ENCODE data around the gene CHD1L. TPM values are rescaled to one million over a fixed set of nuclear protein-coding genes. Genes with fewer than 3 reads are reported as not detected.

CHD1L gene
- total and polyA plus RNA-seq, 9 donors: 8.5 to 30.9 (median 16.8) TPM

DNA sequence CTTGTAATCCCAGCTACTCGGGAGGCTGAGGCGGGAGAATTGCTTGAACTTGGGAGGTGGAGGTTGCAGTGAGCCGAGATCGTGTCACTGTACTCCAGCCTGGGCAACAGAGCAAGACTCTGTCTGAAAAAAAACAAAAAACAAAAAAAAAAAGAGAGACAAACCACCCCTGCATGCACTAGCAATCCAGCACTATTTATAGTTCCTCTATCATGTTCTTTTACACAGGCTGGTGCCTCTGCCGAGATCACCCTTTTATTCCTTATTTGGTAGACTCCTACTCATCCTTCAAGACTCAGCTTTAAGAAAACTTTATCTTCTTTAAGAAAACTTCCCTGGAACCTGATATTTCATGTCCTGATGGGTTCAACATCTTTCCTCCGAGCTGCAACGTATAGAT is 28.2 kb upstream of the CHD1L start:
- intact Hi-C loops (cut with DNase I): no loop called here
- 57 to 59% (median 57%) methylated on average over 7 of the region's 7 CpGs for WGBS, 3 donors

DNA sequence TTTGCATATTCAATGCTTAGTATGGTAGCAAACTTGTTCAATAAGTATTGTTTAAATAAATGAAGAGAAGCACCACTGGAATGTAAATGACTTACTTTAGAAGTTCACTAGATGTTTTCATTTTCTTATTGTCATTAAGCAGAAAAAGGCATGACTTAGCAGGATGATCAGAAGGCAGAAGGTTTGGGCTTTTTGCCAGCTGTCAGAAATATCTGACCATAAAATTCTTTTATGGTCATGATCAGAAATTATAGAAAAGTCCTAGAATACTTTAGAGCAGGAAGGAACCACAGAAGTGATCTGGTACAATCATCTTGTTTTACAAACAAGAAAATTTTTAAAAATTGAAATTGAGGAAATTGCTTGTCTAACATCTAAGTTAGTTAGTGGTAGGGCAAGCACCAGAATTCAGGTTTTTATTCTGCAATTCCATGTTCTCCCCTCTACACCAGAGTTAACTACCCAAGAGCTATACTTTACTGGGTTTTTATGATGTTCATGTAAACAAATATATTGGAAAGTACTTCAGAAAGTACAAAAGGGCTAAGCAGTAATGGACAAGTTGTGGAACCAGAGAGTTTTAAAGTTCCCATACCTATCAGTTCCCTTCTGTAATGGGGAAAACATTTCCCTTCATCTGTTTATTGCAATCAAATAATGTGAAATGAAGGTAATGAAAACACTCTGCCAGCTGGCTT is 27.5 kb upstream of the CHD1L start:
- Histone ChIP-seq H3K27me3 (no peaks in the 10 kb centered on the region), H3K4me3 (no peak overlapping the region), H3K36me3 (no peaks in the 10 kb centered on the region), H3K4me1 (ENCODE audit: insufficient read depth) (no peaks in the 10 kb centered on the region), H3K9me3 (no peaks in the 10 kb centered on the region), H3K27ac (no peak overlapping the region)
- no peak for DNase-seq
- intact Hi-C loops (cut with DNase I): no loop called here
- TF ChIP-seq EP300 (IDR thresholded peaks at IDR 0.05) (no peak), POLR2A (IDR thresholded peaks at IDR 0.05) (no peak), CTCF (IDR thresholded peaks at IDR 0.05) (no peak)

More for the DNA sequence above, 28.2 kb upstream of the CHD1L start:
- TF ChIP-seq POLR2A (IDR thresholded peaks at IDR 0.05) (no peak), EP300 (IDR thresholded peaks at IDR 0.05) (no peak), CTCF (IDR thresholded peaks at IDR 0.05) (no peak)
- H3K36me3 ChIP-seq: no peaks in the 10 kb centered on the region
- no peaks in the 10 kb centered on the region for H3K27me3 ChIP-seq
- H3K9me3 ChIP-seq: no peaks in the 10 kb centered on the region
- no peak overlapping the region for H3K4me3 ChIP-seq
- DNase-seq: no peak
- H3K4me1 ChIP-seq (ENCODE audit: insufficient read depth): no peaks in the 10 kb centered on the region
- H3K27ac ChIP-seq: no peak overlapping the region

GRCh38 chr1:147215540-147215916 is 27.0 kb upstream of the CHD1L start:
- TF ChIP-seq EP300 (IDR thresholded peaks at IDR 0.05) (no peak), CTCF (IDR thresholded peaks at IDR 0.05) (no peak), POLR2A (IDR thresholded peaks at IDR 0.05) (no peak)
- no peak overlapping the region for H3K27ac ChIP-seq
- no peaks in the 10 kb centered on the region for H3K36me3 ChIP-seq
- DNase-seq: no peak
- H3K4me3 ChIP-seq: no peak overlapping the region
- no peaks in the 10 kb centered on the region for H3K9me3 ChIP-seq
- no peaks in the 10 kb centered on the region for H3K27me3 ChIP-seq
- intact Hi-C loops (cut with DNase I): no loop called here
- H3K4me1 ChIP-seq (ENCODE audit: insufficient read depth): no peaks in the 10 kb centered on the region
- 13 to 43% (median 25%) methylated on average over 2 of the region's 2 CpGs for WGBS, 3 donors

- Histone ChIP-seq H3K27ac (no peak overlapping the region), H3K27me3 (no peaks in the 10 kb centered on the region), H3K4me3 (no peak overlapping the region), H3K9me3 (no peaks in the 10 kb centered on the region), H3K36me3 (no peaks in the 10 kb centered on the region), H3K4me1 (ENCODE audit: insufficient read depth) (no peaks in the 10 kb centered on the region)
- no peak for TF ChIP-seq CTCF (IDR thresholded peaks at IDR 0.05)
- no peak for TF ChIP-seq POLR2A (IDR thresholded peaks at IDR 0.05)
- TF ChIP-seq EP300 (IDR thresholded peaks at IDR 0.05): no peak
- WGBS, 3 donors: 74 to 92% (median 92%) methylated on average over 3 of the region's 3 CpGs
- no peak for DNase-seq
- intact Hi-C loops (cut with DNase I): no loop called here
Observed at GRCh38 chr1:147216124-147216523, 26.4 kb upstream of the CHD1L start.

Measured in ovary (tissue), 9 donors.